Measurements from ENCODE around the gene NAP1L1. TPM values are rescaled to one million over a fixed set of nuclear protein-coding genes. Genes with fewer than 3 reads are reported as not detected.
A peak's percentile ranks its signal among the peaks of the same experiment; 100 is the strongest.

Gene NAP1L1
- total and polyA plus RNA-seq, 2 experiments from 2014 or later, result 658 to 996 TPM

GRCh38 chr12:76033081-76034011, 51.1 kb downstream of the NAP1L1 start:
- peaks cover 32% of the 10 kb centered on the region for H3K4me1 ChIP-seq (ENCODE audit: insufficient read depth)
- peaks cover 17% of the 10 kb centered on the region for H3K36me3 Mint-ChIP-seq (ENCODE audit: low read depth)
- peaks cover 16% of the 10 kb centered on the region for H3K27me3 ChIP-seq (ENCODE audit: insufficient read depth)
- H3K9me3 Mint-ChIP-seq, result peaks cover 3% of the 10 kb centered on the region; the same call in 1 of the 3 replicates
- ATAC-seq (no peak), DNase-seq (ENCODE audit: low spot score) (peak; percentile 72)
- H3K4me2 ChIP-seq, result peak overlapping the region; percentile 77
- H3K27ac Mint-ChIP-seq, result no peak overlapping the region; the same call in 1 of the 2 replicates
- peaks cover 17% of the 10 kb centered on the region for H3K79me2 ChIP-seq (replicated peaks; ENCODE audit: insufficient read depth)
- H3F3A ChIP-seq (replicated peaks; ENCODE audit: low read depth), result peaks cover 3% of the 10 kb centered on the region; the same call in 1 of the 2 replicates
- no peak overlapping the region for H2AFZ ChIP-seq
- peaks cover 12% of the 10 kb centered on the region for H3K27me3 Mint-ChIP-seq (ENCODE audit: insufficient read depth, low read depth, poor library complexity)
- no peaks in the 10 kb centered on the region for H3K9me2 ChIP-seq (ENCODE audit: insufficient read depth)
- H3K4me3 Mint-ChIP-seq, result peak overlapping the region; percentile 94
- peaks cover 46% of the 10 kb centered on the region for H3K4me1 Mint-ChIP-seq
- TF ChIP-seq JUNB (IDR thresholded peaks at IDR 0.05; ENCODE audit: unreplicated experiment) (no peak), ZNF114 (CRISPR knock-in tag; IDR thresholded peaks at IDR 0.05) (no peak), ZNF462 (CRISPR knock-in tag; IDR thresholded peaks at IDR 0.05) (no peak), EZH2 (IDR thresholded peaks at IDR 0.05; ENCODE audit: low read depth, unreplicated experiment) (no peak), ZNF331 (CRISPR knock-in tag; IDR thresholded peaks at IDR 0.05; ENCODE audit: low read depth) (no peak), EZH2phosphoT487 (IDR thresholded peaks at IDR 0.05; ENCODE audit: unreplicated experiment) (no peak), NANOG (IDR thresholded peaks at IDR 0.05; ENCODE audit: borderline replicate concordance) (no peak; the same call in 1 of the 2 replicates), ETS1 (IDR thresholded peaks at IDR 0.05) (no peak), CTCF (conservative IDR thresholded peaks at IDR 0.05; ENCODE audit: low read depth in 2 of 2) (no peak), POLR2AphosphoS5 (IDR thresholded peaks at IDR 0.05; ENCODE audit: low read depth) (no peak)
- H3K27ac ChIP-seq (ENCODE audit: low read depth), result peak overlapping the region; percentile 80
- H4K20me1 ChIP-seq (replicated peaks; ENCODE audit: insufficient read depth), result no peaks in the 10 kb centered on the region
- 0 out of 2 replicates have a peak, but pooled peaks cover 3% of the 10 kb centered on the region for H3K36me3 ChIP-seq (ENCODE audit: insufficient read depth)
- H3K4me3 ChIP-seq, result peak overlapping the region; percentile 80
